Rectal smooth muscle tissue (tissue), 1 donor: Measurements from ENCODE around the gene ATP2B2.

Experiments
- H3K27ac ChIP-seq: one replicate; pipeline ENCODE4 v1.7.0; 2013; ENCODE audit warnings: low read depth, low read length, inconsistent platforms
- H3K27me3 ChIP-seq: one replicate; pipeline ENCODE4 v1.7.0; 2013; ENCODE audit warnings: low read length; ENCODE audit not compliant: control insufficient read depth, insufficient read depth
- H3K36me3 ChIP-seq: one replicate; pipeline ENCODE4 v1.7.0; 2013; ENCODE audit warnings: low read length; ENCODE audit not compliant: control insufficient read depth, insufficient read depth
- H3K4me1 ChIP-seq: one replicate; pipeline ENCODE4 v1.7.0; 2013; ENCODE audit warnings: low read length; ENCODE audit not compliant: control insufficient read depth, insufficient read depth
- H3K4me3 ChIP-seq: one replicate; pipeline ENCODE4 v1.7.0; 2013; ENCODE audit warnings: low read length
- H3K9ac ChIP-seq: one replicate; pipeline ENCODE4 v1.7.0; 2013; ENCODE audit warnings: low read length

Gene ATP2B2

DNA sequence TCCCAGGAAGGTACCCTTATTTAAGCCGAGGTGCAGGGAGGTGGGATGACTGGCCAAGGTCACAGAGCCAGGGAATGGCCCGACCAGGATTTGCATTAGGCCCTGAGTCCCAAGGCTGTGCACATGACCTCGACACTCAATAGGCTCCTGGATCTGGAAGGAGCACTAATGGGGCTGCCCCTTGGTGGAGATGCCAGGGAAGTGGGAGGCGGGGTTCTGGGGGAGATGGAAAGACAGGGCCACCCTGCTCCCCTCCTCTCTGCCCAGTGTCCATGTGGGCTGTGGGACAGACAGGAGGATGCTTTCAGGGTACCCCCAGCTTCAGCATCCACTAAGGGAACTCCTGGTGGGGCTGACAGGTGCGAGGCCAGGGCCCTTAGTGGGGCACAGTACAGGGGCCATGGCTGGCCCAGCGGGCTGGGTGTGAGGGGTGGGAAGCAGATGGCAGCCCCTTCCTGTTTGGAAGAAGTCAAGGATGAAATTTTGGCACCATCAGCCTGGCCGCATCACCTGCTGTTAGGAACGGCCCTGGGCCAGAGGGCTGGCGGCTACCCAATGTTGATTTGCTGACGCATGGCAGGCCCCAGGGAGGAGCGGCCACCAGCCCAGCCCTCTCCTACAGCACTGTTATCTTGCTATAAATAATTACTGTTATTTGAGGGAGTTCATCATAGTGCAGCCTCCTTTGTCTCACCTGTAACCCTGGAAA, 37.3 kb downstream of the ATP2B2 start:
- H3K27me3 ChIP-seq: peaks cover 8% of the 10 kb centered on the region
- no peaks in the 10 kb centered on the region for H3K36me3 ChIP-seq
- H3K4me3 ChIP-seq: no peak overlapping the region
- H3K9ac ChIP-seq: no peak overlapping the region
- no peaks in the 10 kb centered on the region for H3K4me1 ChIP-seq
- H3K27ac ChIP-seq: no peak overlapping the region

DNA sequence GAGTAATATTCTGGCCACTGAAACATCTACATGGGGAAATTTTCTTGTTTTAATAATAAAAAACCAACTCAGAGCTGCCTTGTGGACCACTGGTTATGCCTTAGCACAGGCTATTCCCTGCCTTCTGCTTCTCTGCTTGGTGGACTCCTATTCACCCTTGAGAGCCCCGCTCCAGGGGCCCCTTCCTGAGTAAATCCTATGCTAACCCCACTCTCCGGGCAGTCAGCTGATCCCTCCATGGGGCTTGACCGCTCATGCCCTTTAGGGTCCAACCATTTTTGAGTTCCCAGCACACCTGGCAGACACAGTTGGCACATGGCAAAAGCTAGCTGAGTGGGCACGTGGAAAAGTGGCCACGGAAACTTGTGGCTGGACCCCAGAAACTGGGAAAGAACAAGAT, 38.2 kb downstream of the ATP2B2 start:
- H3K36me3 ChIP-seq: no peaks in the 10 kb centered on the region
- peaks cover 8% of the 10 kb centered on the region for H3K27me3 ChIP-seq
- no peak overlapping the region for H3K4me3 ChIP-seq
- H3K4me1 ChIP-seq: no peaks in the 10 kb centered on the region
- no peak overlapping the region for H3K9ac ChIP-seq
- no peak overlapping the region for H3K27ac ChIP-seq

- H3K9ac ChIP-seq: no peak overlapping the region
- peaks cover 8% of the 10 kb centered on the region for H3K27me3 ChIP-seq
- H3K4me1 ChIP-seq: no peaks in the 10 kb centered on the region
- H3K27ac ChIP-seq: no peak overlapping the region
- H3K4me3 ChIP-seq: no peak overlapping the region
- no peaks in the 10 kb centered on the region for H3K36me3 ChIP-seq
Measured at GRCh38 chr3:10466186-10466585, 39.2 kb downstream of the ATP2B2 start.

DNA sequence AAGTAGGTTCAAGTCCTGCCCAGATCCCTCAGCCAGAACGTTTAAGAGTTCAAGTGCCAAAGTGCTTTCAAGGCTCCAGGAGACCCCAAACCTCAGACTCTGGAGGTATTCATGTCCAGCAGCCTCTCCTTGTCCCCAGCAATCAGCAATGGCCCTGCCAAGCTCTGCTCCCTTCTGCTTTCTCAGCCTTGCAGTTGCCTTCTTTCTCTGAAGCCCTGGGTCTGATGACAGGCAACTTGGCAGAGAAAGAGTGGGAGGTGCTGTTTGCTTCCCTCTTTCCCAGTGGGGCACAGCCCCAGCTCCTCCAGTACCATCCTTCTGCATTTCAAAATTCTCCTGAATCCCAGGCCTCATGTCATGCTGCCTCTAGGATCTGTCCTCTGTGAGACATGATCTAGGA, 40.2 kb downstream of the ATP2B2 start:
- Histone ChIP-seq H3K4me3 (no peak overlapping the region), H3K9ac (no peak overlapping the region), H3K36me3 (no peaks in the 10 kb centered on the region), H3K27me3 (peaks cover 4% of the 10 kb centered on the region), H3K27ac (no peak overlapping the region), H3K4me1 (no peaks in the 10 kb centered on the region)

DNA sequence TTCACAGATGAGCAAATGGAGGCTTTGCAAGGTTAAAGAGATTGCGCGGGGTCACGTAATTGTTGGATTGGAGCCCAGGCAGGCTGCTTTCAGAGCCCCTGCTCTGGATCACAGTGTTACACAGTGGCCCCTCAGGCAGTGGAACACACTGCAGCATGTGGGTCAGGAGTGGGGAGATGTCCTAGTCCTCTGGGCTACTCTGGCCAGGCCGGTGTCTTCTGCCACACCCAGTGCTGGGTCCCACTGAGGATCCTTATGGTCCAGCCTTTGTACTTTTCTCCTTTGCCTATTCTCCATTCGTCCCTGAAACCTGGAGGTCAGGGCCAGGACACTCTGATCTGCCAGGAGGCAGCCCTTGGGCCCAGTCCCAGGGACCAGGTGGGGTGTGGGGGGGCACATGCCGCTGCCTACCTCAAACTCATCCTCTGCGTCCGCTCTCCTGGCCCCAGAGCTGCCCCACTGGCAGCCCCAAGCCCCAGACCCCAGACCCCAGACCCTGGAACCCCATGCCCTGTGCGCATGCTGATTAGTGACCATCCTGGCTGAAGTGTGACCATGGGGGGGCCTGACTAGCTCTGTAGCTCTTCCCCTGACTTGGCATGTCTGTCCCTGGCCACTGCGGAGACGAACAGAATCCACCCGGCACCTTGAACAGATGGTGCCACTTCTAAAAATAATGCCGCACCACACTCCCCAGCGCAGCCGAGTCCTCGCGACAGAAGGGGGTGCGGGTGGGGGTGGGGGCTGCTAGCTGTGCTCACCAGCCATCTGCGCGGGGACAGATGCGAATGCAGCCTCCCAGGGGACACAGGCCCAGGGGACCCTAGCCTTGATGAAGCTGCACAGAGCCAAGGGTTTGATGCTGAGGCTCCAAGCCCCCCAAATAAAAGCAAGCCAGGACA, 41.6 kb downstream of the ATP2B2 start:
- H3K27ac ChIP-seq: no peak overlapping the region
- no peak overlapping the region for H3K9ac ChIP-seq
- H3K4me3 ChIP-seq: no peak overlapping the region
- no peaks in the 10 kb centered on the region for H3K4me1 ChIP-seq
- no peaks in the 10 kb centered on the region for H3K27me3 ChIP-seq
- H3K36me3 ChIP-seq: no peaks in the 10 kb centered on the region

GRCh38 chr3:10462641-10463532, 42.5 kb downstream of the ATP2B2 start:
- H3K4me3 ChIP-seq: no peak overlapping the region
- H3K36me3 ChIP-seq: no peaks in the 10 kb centered on the region
- H3K27me3 ChIP-seq: no peaks in the 10 kb centered on the region
- no peak overlapping the region for H3K9ac ChIP-seq
- no peak overlapping the region for H3K27ac ChIP-seq
- H3K4me1 ChIP-seq: no peaks in the 10 kb centered on the region

DNA sequence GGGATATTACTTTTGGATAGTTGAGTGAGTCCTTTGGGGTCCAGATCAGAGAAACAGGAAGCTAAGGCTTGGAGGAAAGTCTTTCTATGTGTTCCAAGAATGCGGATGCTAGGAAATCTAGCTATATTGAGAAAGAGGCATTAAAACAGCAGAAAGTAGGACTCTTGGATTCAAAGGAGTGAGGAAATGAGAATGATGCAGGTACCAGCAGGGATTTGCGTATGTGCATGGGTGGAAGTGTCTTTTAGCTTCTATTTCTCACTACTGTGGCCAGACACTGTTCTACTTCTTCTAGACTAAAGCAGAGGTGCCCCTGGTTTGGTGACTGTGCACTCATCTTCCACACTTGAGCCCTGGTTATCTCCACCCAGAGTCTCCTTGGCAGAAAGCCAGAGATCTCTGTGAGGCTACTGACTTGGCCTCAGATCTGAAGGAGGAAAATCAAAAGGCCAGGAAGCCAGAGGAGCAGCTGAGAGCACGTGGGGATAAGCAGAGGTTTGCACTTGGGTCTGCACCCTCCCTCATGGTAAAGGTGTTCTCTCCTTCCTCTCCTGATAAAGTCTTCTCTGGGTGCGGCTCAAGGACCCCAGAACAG, 44.3 kb downstream of the ATP2B2 start:
- H3K27me3 ChIP-seq: no peaks in the 10 kb centered on the region
- H3K4me3 ChIP-seq: no peak overlapping the region
- no peak overlapping the region for H3K9ac ChIP-seq
- H3K36me3 ChIP-seq: no peaks in the 10 kb centered on the region
- H3K27ac ChIP-seq: no peak overlapping the region
- no peaks in the 10 kb centered on the region for H3K4me1 ChIP-seq

GRCh38 chr3:10459954-10460754, 45.2 kb downstream of the ATP2B2 start:
- Histone ChIP-seq H3K36me3 (no peaks in the 10 kb centered on the region), H3K4me1 (no peaks in the 10 kb centered on the region), H3K4me3 (no peak overlapping the region), H3K27ac (no peak overlapping the region), H3K9ac (no peak overlapping the region), H3K27me3 (no peaks in the 10 kb centered on the region)

- Histone ChIP-seq H3K27ac (no peak overlapping the region), H3K4me1 (no peaks in the 10 kb centered on the region), H3K36me3 (no peaks in the 10 kb centered on the region), H3K27me3 (no peaks in the 10 kb centered on the region), H3K9ac (no peak overlapping the region), H3K4me3 (no peak overlapping the region)
Measured at GRCh38 chr3:10457560-10457959, 47.8 kb downstream of the ATP2B2 start.

GRCh38 chr3:10456981-10457380, 48.4 kb downstream of the ATP2B2 start:
- H3K4me1 ChIP-seq: no peaks in the 10 kb centered on the region
- H3K4me3 ChIP-seq: no peak overlapping the region
- H3K27me3 ChIP-seq: no peaks in the 10 kb centered on the region
- no peak overlapping the region for H3K27ac ChIP-seq
- no peak overlapping the region for H3K9ac ChIP-seq
- no peaks in the 10 kb centered on the region for H3K36me3 ChIP-seq

DNA sequence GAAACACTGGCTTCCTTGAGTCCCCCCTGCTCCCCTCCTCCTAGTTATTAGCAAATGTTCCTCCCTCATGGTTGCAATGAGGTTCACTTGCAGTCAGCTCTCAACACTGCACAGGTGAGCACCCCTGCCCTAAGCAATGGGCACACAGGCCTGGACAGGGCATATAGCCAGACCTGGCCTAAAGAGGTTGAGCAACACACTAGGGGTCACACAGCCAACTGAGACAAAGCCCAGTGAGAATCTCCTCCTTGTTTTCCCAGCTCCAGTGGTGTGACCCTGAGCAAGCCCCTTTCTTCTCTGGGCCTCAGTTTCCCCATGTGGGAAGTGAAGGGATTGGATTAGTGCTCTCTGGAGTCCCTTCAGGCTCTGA, 49.9 kb downstream of the ATP2B2 start:
- no peak overlapping the region for H3K4me3 ChIP-seq
- H3K36me3 ChIP-seq: no peaks in the 10 kb centered on the region
- H3K27ac ChIP-seq: no peak overlapping the region
- no peak overlapping the region for H3K9ac ChIP-seq
- H3K4me1 ChIP-seq: no peaks in the 10 kb centered on the region
- no peaks in the 10 kb centered on the region for H3K27me3 ChIP-seq
